ENCODE data around the gene RRP15. TPM values are rescaled to one million over a fixed set of nuclear protein-coding genes. Genes with fewer than 3 reads are reported as not detected.

Gene RRP15
- total and polyA plus RNA-seq, 11 donors: 4.1 to 25.3 (median 17.6) TPM

DNA sequence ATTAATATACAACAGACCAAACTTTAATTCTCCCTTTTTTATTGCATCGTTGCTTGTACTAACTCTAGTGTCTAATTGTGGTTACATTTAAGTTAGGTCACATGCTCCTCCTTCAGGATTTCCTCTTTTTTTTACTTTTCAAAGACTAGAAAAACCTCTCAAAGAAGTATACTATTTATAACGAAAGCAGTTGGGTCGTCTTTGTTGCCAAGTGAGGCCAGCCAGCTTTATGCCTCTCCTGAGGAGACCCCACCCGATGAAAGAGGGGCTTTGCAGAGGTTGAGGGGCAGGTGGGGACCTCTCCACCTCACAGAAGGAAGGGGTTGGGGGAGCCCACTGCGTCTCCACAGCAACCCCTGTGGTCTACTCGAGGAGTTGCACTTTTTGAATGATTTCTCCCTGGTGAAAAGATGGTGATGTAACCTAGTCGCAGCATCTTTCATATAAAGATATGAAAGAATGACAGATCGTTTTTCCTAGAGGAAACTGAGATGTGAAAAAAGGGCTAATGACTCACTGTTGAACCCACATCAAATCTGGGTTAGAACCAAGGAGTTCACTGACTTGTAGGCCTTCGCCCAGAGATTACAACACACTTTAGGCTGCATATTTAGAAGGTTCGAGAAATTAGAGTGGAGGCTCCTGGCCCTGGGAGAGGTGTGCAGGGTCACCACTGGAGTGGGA, 66.4 kb downstream of the RRP15 start:
- Histone ChIP-seq H3K4me1 (peaks cover 0 to 42% (median 16%) of the 10 kb centered on the region in 12 donors), H3K36me3 (peaks cover 0 to 2% (median 0%) of the 10 kb centered on the region in 9 donors), H3K4me3 (peak overlapping the region in 11 of 12 donors; percentile 3 to 87 (median 39)), H3K27ac (peak overlapping the region in 11 of 12 donors; percentile 24 to 91 (median 70)), H3K9me3 (no peaks in the 10 kb centered on the region), H3K27me3 (no peaks in the 10 kb centered on the region)
- WGBS, 4 donors: 37 to 49% (median 41%) methylated on average over 10 of the region's 10 CpGs
- intact Hi-C loops (cut with DNase I): loop anchor here in 1 of 10 donors (5.0 kb wide), 1 partner anchor 106 kb away; no protein-coding TSS in a partner anchor
- ATAC-seq: peak in 3 of 4 donors; percentile 21 to 64 (median 59)
- DNase-seq: peak in 2 of 5 donors; percentile 23 to 60
- TF ChIP-seq POLR2A (IDR thresholded peaks at IDR 0.05): no peak
- TF ChIP-seq CTCF (IDR thresholded peaks at IDR 0.05): peak in 10 of 12 donors; percentile 8 to 61 (median 40)

- Histone ChIP-seq H3K27ac (peak overlapping the region in 7 of 12 donors; percentile 47 to 91 (median 72)), H3K4me3 (peak overlapping the region in 1 of 12 donors; percentile 39), H3K36me3 (peaks cover 0 to 2% (median 0%) of the 10 kb centered on the region in 9 donors), H3K4me1 (peaks cover 0 to 42% (median 21%) of the 10 kb centered on the region in 12 donors), H3K27me3 (no peaks in the 10 kb centered on the region), H3K9me3 (no peaks in the 10 kb centered on the region)
- no peak for TF ChIP-seq POLR2A (IDR thresholded peaks at IDR 0.05)
- TF ChIP-seq CTCF (IDR thresholded peaks at IDR 0.05): no peak
- intact Hi-C loops (cut with DNase I): loop anchor here in 1 of 10 donors (5.0 kb wide), 1 partner anchor 105 kb away; no protein-coding TSS in a partner anchor
- DNase-seq (no peak), ATAC-seq (no peak)
- WGBS, 4 donors: 71 to 77% (median 75%) methylated on average over 8 of the region's 8 CpGs
Measured at GRCh38 chr1:218352075-218352438, 67.0 kb downstream of the RRP15 start.

GRCh38 chr1:218353656-218354055, 68.6 kb downstream of the RRP15 start:
- Histone ChIP-seq H3K4me1 (peaks cover 0 to 41% (median 22%) of the 10 kb centered on the region in 12 donors), H3K36me3 (peaks cover 0 to 2% (median 0%) of the 10 kb centered on the region in 9 donors), H3K27ac (no peak overlapping the region), H3K27me3 (no peaks in the 10 kb centered on the region), H3K4me3 (no peak overlapping the region), H3K9me3 (no peaks in the 10 kb centered on the region)
- DNase-seq (no peak), ATAC-seq (no peak)
- intact Hi-C loops (cut with DNase I): loop anchor here in 1 of 10 donors (5.0 kb wide), 1 partner anchor 104 kb away; no protein-coding TSS in a partner anchor
- WGBS, 4 donors: 84 to 100% (median 98%) methylated on average over 4 of the region's 4 CpGs
- no peak for TF ChIP-seq POLR2A (IDR thresholded peaks at IDR 0.05)
- no peak for TF ChIP-seq CTCF (IDR thresholded peaks at IDR 0.05)

DNA sequence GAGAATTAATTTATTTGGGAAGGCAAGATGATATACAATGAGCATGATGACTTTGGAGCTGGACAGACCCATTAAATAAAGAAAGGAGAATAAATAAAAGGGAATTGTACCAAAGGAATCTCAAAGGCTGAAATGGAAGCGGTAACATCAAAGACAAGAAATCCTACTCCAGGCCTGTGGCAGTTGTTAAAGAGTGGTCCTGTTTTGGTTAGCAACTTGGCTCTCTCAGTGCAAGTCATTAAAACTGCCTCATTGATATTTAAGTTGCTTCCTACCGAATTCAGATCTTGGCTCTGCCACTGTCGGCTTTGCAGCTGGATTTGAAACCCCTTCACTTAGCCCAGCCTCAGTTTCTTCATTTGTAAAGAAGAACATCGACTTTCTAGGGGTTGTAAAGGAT, 70.2 kb downstream of the RRP15 start:
- H3K27me3 ChIP-seq: no peaks in the 10 kb centered on the region
- no peak overlapping the region for H3K27ac ChIP-seq
- no peaks in the 10 kb centered on the region for H3K9me3 ChIP-seq
- intact Hi-C loops (cut with DNase I): no loop called here
- ATAC-seq: no peak
- no peak for DNase-seq
- peaks cover 0 to 29% (median 12%) of the 10 kb centered on the region in 12 donors for H3K4me1 ChIP-seq
- H3K36me3 ChIP-seq: peaks cover 0 to 2% (median 0%) of the 10 kb centered on the region in 9 donors
- TF ChIP-seq CTCF (IDR thresholded peaks at IDR 0.05) (no peak), POLR2A (IDR thresholded peaks at IDR 0.05) (no peak)
- no peak overlapping the region for H3K4me3 ChIP-seq
- WGBS, 4 donors: 86 to 92% (median 90%) methylated on average over 4 of the region's 4 CpGs
